HG03135 (cell line): ENCODE results near the gene ARHGEF25.
"Not testable (repeated sequence)": the region's sequence is repeated elsewhere in the genome, so short reads cannot be mapped to it uniquely, and the experiment has no call there.

Experiments
- ATAC-seq: cut with Tn5 transposase; IDR thresholded peaks from one replicate; pipeline ENCODE4 v1.9.1; 2021; ENCODE audit warnings: mild to moderate bottlenecking, moderate library complexity; ENCODE audit not compliant: unreplicated experiment

Gene ARHGEF25

GRCh38 chr12:57632958-57633840, 22.0 kb downstream of the ARHGEF25 start, which contains the start of gene B4GALNT1:
Gene B4GALNT1 (minus strand): TSS chr12:57633201. CDS start chr12:57632132, 1,069 bp downstream.
- ATAC-seq, result peak; percentile 70

GRCh38 chr12:57636731-57637130, 25.5 kb downstream of the ARHGEF25 start:
- ATAC-seq, result not testable (repeated sequence)

- no peak for ATAC-seq
These were observed 26.1 kb downstream of the ARHGEF25 start for GRCh38 chr12:57637364-57637763.

DNA sequence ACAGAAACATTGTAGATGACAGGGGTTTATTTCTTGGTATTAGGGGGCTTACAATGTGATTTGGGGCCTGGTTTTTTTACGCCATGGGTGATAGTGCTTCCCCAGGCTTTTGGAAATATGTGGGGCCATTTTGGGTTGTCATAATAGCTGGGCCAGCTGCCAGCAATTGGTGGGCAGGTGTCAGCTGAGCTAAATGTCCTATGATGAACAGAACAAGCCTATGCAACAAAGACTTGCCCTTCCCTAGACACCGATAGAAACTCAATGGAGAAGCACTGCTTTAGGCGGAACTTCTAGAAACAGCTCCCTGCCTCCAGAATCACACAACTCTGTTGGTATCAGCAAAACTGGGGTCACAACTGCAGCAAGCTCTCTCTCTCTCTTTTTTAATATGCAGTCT, 26.9 kb downstream of the ARHGEF25 start:
- no peak for ATAC-seq

- no peak for ATAC-seq
These were observed 29.2 kb downstream of the ARHGEF25 start for GRCh38 chr12:57640175-57641042.

DNA sequence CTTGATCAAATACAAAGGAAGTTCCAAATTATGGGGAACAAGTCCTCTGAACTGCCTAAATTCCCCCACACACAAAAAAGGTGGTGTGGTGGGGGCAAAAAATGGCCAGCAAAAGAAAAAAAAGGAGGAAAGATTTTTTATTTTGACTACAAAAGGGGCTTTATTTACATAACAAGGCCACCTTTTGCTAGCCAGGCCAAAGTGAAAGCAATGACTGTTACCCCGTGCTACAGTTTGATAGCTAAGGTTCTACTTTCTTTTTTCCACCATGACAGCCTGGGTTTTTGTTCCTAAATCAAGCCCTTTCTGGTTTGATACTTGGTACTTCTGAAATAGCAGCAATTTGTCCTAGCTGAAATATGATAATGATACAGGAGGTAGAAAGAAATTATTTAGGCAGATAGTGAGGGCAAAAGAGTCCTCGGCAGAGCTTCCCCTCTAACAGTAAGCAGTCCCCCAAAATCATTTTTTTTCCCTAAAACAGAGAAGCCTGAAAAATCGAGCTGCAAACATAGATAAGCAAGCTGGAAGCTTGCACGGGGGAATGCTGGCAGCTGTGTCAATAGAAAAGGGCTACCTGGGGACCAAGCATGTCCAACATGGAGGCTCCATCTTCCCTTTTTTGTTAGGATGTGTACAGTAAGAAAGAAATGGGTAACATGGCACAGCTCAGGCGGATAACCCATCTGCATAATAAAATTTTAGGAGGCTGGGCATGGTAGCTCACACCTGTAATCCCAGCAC, 30.6 kb downstream of the ARHGEF25 start:
- ATAC-seq, result no peak

DNA sequence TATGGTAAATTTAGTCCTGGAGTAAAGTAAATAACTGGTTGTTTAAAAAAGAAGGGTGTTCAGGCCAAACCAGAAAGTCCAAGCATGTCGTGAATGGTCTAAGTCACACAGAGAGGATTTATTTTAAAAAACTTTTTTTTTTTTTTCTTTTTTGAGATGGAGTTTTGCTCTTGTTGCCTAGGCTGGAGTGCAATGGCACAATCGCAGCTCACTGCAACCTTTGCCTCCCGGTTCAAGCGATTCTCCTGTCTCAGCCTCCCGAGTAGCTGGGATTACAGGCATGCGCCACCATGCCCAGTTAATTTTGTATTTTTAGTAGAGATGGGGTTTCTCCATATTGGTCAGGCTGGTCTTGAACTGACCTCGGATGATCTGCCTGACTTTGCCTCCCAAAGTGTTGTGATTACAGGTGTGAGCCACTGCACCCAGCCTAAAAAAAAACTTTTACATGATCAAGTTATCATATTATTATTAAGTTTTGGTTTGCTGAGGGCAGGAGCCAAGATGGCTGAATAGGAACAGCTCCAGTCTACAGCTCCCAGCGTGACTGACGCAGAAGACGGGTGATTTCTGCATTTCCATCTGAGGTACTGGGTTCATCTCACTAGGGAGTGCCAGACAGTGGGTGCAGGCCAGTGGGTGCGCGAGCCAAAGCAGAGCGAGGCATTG, 34.9 kb downstream of the ARHGEF25 start:
- ATAC-seq, result not testable (repeated sequence)

DNA sequence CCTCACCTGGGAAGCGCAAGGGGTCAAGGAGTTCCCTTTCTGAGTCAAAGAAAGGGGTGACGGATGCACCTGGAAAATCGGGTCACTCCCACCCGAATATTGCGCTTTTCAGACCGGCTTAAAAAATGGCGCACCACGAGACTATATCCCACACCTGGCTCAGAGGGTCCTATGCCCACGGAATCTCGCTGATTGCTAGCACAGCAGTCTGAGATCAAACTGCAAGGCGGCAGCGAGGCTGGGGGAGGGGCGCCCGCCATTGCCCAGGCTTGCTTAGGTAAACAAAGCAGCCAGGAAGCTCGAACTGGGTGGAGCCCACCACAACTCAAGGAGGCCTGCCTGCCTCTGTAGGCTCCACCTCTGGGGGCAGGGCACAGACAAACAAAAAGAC, 35.4 kb downstream of the ARHGEF25 start:
- ATAC-seq, result not testable (repeated sequence)

DNA sequence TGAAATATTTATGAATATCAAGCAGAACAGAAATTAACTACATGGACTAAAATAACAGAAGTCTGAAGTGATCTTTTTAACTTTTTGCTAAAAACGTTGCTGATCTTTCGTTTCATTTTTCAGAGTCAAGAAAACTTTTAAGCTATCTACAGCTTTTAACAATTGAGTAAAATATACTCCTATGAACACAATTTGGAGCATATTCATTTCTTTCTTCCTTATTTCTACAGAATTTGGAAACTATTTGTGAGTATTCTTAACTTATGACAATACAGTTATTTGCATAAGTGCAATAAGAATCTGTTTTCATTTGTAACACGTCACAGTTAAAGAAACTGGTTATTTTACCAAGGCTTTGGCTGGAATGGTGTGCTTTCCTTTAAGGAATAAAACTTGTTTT, 42.8 kb downstream of the ARHGEF25 start:
- no peak for ATAC-seq

DNA sequence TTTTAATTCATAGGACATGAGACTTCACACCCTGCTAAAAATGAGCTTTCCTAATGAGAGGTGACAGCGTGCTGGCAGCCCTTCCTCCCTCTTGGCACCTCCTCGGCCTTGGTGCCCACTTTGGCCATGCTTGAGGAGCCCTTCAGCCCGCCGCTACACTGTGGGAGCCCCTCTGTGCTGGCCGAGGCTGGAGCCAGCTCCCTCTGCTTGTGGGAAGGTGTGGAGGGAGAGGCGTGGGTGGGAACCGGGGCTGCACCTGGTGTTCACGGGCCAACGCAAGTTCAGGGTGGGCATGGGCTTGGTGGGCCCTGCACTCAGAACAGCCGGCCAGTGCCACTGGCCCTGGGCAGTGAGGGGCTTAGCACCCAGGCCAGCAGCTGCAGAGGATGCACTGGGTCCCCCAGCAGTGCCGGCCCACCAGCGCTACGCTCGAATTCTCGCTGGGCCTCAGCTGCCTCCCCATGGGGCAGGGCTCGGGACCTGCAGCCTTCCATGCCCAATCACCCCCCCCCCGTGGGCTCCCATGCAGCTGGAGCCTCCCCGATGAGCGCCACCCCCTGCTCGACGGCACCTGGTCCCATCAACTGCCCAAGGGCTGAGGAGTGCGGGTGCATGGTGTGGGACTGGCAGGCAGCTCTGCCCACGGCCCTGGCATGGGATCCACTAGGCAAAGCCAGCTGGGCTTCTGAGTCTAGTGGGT, 44.5 kb downstream of the ARHGEF25 start:
- no peak for ATAC-seq

DNA sequence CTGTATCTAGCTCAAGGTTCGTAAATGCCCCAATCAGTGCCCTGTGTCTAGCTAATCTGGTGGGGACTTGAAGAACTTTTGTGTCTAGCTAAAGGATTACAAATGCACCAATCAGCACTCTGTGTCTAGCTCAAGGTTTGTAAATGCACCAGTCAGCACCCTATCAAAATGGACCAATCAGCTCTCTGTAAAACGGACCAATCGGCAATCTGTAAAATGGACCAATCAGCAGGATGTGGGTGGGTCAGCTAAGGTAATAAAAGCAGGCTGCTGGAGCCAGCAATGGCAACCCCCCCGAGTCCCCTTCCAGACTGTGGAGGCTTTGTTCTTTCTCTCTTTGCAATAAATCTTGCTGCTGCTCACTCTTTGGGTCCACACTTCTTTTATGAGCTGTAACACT, 45.2 kb downstream of the ARHGEF25 start:
- ATAC-seq, result not testable (repeated sequence)

DNA sequence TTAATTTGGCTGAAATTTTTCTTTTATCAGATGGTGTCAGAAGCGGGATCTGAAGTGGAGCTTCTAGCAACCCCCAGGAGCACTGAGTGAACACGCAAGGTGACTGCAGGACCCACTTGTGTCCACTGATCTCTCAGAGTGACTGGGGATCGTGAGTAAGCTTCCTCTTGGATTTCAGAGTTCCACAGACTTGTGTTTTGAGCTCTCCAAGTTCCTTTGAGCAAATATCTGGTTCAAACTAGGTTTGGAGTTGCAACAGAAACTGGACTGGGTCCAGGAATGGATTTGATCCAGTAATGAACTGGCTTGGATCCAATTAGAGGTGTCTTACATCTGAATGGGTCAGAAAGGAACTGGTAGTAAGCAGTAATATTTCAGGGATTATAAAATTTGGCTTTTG, 46.5 kb downstream of the ARHGEF25 start:
- ATAC-seq, result no peak

DNA sequence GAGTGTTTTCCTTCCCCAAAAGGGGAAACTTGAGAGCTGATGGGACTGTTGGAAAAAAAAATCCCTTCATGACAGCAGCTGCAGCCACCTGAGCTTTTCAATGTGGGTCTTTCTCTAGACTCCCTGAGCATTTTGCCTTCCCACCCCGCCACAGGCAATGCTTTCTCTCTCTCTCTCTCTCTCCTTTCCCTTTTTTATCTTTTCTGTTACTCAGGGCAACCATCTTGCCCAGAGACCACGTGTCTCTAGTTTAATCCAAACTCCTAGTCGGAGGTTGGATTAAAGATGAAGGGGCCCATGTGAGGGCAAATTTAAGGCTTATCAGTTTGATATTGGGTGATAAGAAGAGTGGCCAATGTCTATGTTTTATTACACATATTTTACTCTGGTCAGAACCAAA, 47.7 kb downstream of the ARHGEF25 start:
- ATAC-seq, result no peak

DNA sequence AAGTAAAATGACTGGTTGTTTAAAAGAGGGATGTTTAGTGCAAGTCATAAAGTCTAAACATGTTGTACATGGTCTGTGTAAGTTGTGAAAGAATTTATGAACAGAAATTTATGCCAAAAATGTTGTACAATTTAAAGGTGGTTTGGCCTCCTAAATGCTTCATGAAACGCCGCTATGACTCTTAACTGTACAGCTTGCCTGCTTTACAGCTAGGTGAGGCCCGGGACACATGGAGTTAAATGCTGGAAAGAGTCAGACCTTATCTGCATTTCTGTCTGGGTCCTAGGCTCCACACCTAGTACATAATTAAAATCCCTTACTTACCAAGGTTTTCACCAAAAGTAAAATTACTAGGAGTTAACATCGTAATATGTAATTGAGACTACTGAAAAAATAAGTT, 50.1 kb downstream of the ARHGEF25 start:
- no peak for ATAC-seq

- ATAC-seq, result not testable (repeated sequence)
These were observed 54.0 kb downstream of the ARHGEF25 start for GRCh38 chr12:57665066-57665820.
